Upper lobe of left lung (tissue), 6 donors: ENCODE measurements around the gene MLLT3. TPM values are rescaled to one million over a fixed set of nuclear protein-coding genes. Genes with fewer than 3 reads are reported as not detected.

Experiments
- ATAC-seq, 2 donors: fragments of 200-7000 bp; cut with Tn5 transposase; one replicate each; pipeline ENCODE4 v1.9.1; 2022; ENCODE audit warnings: mild to moderate bottlenecking in 2 of 2, moderate library complexity in 2 of 2; ENCODE audit not compliant: low FRiP score in 2 of 2
- DNase-seq, 2 donors: peaks; one replicate each; pipeline ENCODE4 v3.0.0-alpha.2; 2019 to 2020
- H3K27ac ChIP-seq, 4 donors: fragments of 200-600 bp; sonication (generic); one replicate each; pipeline ENCODE4 v1.5.1; 2016 to 2019
- H3K27me3 ChIP-seq, 4 donors: fragments of 200-600 bp; sonication (generic); one replicate each; pipeline ENCODE4 v1.5.1; 2017 to 2019
- H3K36me3 ChIP-seq, 4 donors: fragments of 200-600 bp; sonication (generic); one replicate each; pipeline ENCODE4 v1.5.1; 2016 to 2019
- H3K4me1 ChIP-seq, 4 donors: fragments of 200-600 bp; sonication (generic); one replicate each; pipeline ENCODE4 v1.5.1; 2018 to 2019
- H3K4me3 ChIP-seq, 4 donors: fragments of 200-600 bp; sonication (generic); one replicate each; pipeline ENCODE4 v1.5.1; 2017 to 2019; ENCODE audit warnings: mild to moderate bottlenecking in 2 of 4, moderate library complexity in 1 of 4
- H3K9me3 ChIP-seq, 4 donors: fragments of 200-600 bp; sonication (generic); one replicate each; pipeline ENCODE4 v1.5.1; 2018 to 2019
- CTCF ChIP-seq, 6 experiments: fragments of 450-650 bp in 4 of 6; fragments of 200-600 bp in 2 of 6; sonication (generic) in 2 of 6; IDR thresholded peaks; one replicate each; pipeline ENCODE4 v1.5.1; 2016 to 2019; ENCODE audit warnings: antibody characterized with exemption in 6 of 6
- EP300 ChIP-seq, 4 donors: sonication (generic); formaldehyde crosslinking; IDR thresholded peaks; one replicate each; pipeline ENCODE4 v1.5.1; 2017; ENCODE audit warnings: antibody characterized with exemption in 4 of 4, control low read depth in 2 of 4
- POLR2A ChIP-seq, 4 donors: fragments of 450-650 bp; IDR thresholded peaks; one replicate each; pipeline ENCODE4 v1.5.1; 2016 to 2017; ENCODE audit warnings: antibody characterized with exemption in 4 of 4, mild to moderate bottlenecking in 2 of 4
- POLR2AphosphoS5 ChIP-seq, 2 donors: sonication (generic); formaldehyde crosslinking; IDR thresholded peaks; one replicate each; pipeline ENCODE4 v1.5.1; 2017; ENCODE audit warnings: antibody characterized with exemption in 2 of 2
- WGBS, 2 donors: methylation state at CpG; one replicate each; pipeline ENCODE4 v1.1.5; 2017 to 2018; 5-methylcytosine and 5-hydroxymethylcytosine counted together
- total RNA-seq, 6 donors: library from RNA; depleted of rRNA in 4 of 6; stranded (reverse); fragments of >200 nt in 4 of 6; gene quantifications; one replicate each; pipeline versions ENCODE4 v1.1.0 to v1.2.1, GENCODE V29; 2016 to 2021
- donor health status: DM: no; HTN: no; CAD: no; lungs with moderate emphysema.
- donor health status: DM: no; HTN: yes; CAD: no; lungs with severe emphysema.

Gene MLLT3
- total RNA-seq, 6 donors from 2014 or later: 13.8 to 30.4 (median 20.9) TPM

DNA sequence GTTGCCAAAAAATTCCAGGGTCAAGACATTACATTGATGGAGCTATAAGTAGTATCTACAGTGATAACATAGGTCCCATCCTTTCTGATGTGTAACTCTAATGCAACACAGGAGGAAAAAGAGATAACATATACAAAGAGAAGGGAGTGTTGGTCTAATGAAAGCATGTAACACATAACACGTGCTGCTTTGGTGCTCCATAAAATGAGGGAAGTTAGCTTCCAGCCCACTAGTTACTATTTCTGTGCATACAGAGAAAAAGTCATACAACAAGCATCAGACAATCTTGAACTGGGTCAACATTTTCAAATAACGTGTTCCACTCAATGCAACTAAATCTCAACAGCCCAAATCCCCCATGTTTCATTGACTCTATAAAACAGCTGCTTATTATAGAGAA lies 11.7 kb downstream of the MLLT3 start:
- Histone ChIP-seq H3K4me1 (peaks cover 11 to 28% (median 21%) of the 10 kb centered on the region in 4 donors), H3K4me3 (no peak overlapping the region), H3K36me3 (no peaks in the 10 kb centered on the region), H3K27me3 (no peaks in the 10 kb centered on the region), H3K9me3 (no peaks in the 10 kb centered on the region), H3K27ac (no peak overlapping the region)
- no peak for ATAC-seq
- no peak for DNase-seq
- no peak for TF ChIP-seq EP300 (IDR thresholded peaks at IDR 0.05)
- no peak for TF ChIP-seq POLR2AphosphoS5 (IDR thresholded peaks at IDR 0.05)
- no peak for TF ChIP-seq POLR2A (IDR thresholded peaks at IDR 0.05)
- no peak for TF ChIP-seq CTCF (IDR thresholded peaks at IDR 0.05)
- WGBS, 2 donors: 43 to 59% methylated on average over 2 of the region's 2 CpGs

GRCh38 chr9:20608582-20608981 lies 13.7 kb downstream of the MLLT3 start:
- 69 to 70% methylated on average over 5 of the region's 5 CpGs for WGBS, 2 donors
- no peak for ATAC-seq

DNA sequence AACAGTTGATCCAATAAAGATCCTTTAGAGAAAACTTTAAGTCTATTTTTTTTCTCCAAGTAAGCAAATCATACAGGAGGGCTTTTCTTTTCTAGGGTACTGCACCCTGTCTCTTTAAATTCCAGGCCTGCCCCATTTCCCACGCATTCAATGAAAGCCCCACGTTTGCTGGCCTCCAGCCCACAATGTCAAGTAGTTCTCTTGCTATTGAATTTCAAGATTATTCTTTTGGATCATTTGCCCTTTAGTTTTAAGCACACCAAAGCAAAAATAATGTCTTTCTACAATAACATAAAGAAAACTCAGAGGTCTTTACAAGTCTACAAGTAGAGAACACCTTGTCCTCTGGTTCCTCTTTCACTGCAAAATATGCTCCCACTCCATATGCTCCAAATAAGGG lies 15.6 kb downstream of the MLLT3 start:
- 27 to 29% methylated on average over 2 of the region's 2 CpGs for WGBS, 2 donors
- no peak for ATAC-seq
- DNase-seq: peak in 1 of 2 donors; percentile 35

More at GRCh38 chr9:20608582-20608981, 13.7 kb downstream of the MLLT3 start:
- Histone ChIP-seq H3K27me3 (no peaks in the 10 kb centered on the region), H3K9me3 (no peaks in the 10 kb centered on the region), H3K27ac (no peak overlapping the region), H3K36me3 (no peaks in the 10 kb centered on the region), H3K4me3 (no peak overlapping the region), H3K4me1 (peaks cover 11 to 43% (median 30%) of the 10 kb centered on the region in 4 donors)
- no peak for DNase-seq
- TF ChIP-seq EP300 (IDR thresholded peaks at IDR 0.05) (no peak), CTCF (IDR thresholded peaks at IDR 0.05) (no peak), POLR2A (IDR thresholded peaks at IDR 0.05) (no peak)

GRCh38 chr9:20604562-20604961 lies 17.7 kb downstream of the MLLT3 start:
- H3K27ac ChIP-seq: peak overlapping the region in 3 of 4 donors; percentile 31 to 42 (median 33)
- peak in 1 of 2 donors; percentile 57 for ATAC-seq

More for the DNA sequence above, 15.6 kb downstream of the MLLT3 start:
- H3K9me3 ChIP-seq: no peaks in the 10 kb centered on the region
- H3K4me3 ChIP-seq: no peak overlapping the region
- H3K27me3 ChIP-seq: no peaks in the 10 kb centered on the region
- H3K4me1 ChIP-seq: peaks cover 18 to 58% (median 34%) of the 10 kb centered on the region in 4 donors
- no peak overlapping the region for H3K27ac ChIP-seq
- no peak for TF ChIP-seq POLR2A (IDR thresholded peaks at IDR 0.05)
- no peak for TF ChIP-seq CTCF (IDR thresholded peaks at IDR 0.05)
- TF ChIP-seq POLR2AphosphoS5 (IDR thresholded peaks at IDR 0.05): no peak
- TF ChIP-seq EP300 (IDR thresholded peaks at IDR 0.05): no peak
- no peaks in the 10 kb centered on the region for H3K36me3 ChIP-seq

More at GRCh38 chr9:20604562-20604961, 17.7 kb downstream of the MLLT3 start:
- DNase-seq: no peak
- 1 to 11% methylated on average over 5 of the region's 5 CpGs for WGBS, 2 donors
- Histone ChIP-seq H3K9me3 (no peaks in the 10 kb centered on the region), H3K4me1 (peaks cover 20 to 46% (median 25%) of the 10 kb centered on the region in 4 donors), H3K4me3 (peak overlapping the region in 2 of 4 donors; percentile 27 to 34), H3K27me3 (no peaks in the 10 kb centered on the region), H3K36me3 (no peaks in the 10 kb centered on the region)
- TF ChIP-seq EP300 (IDR thresholded peaks at IDR 0.05): no peak
- TF ChIP-seq CTCF (IDR thresholded peaks at IDR 0.05): no peak
- no peak for TF ChIP-seq POLR2AphosphoS5 (IDR thresholded peaks at IDR 0.05)
- no peak for TF ChIP-seq POLR2A (IDR thresholded peaks at IDR 0.05)
